GM23248 (cell line): ENCODE results near the gene TMPRSS2. TPM values are rescaled to one million over a fixed set of nuclear protein-coding genes. Genes with fewer than 3 reads are reported as not detected.
A peak's percentile ranks its signal among the peaks of the same experiment; 100 is the strongest.

ENCODE experiments used
- DNase-seq: peaks from one replicate; pipeline ENCODE4 v3.0.0-alpha.2; 2015
- H2AFZ ChIP-seq: fragments of 200-600 bp; sonication (generic); 2 replicates; pipeline ENCODE4 v1.6.1; 2016; ENCODE audit warnings: antibody characterized with exemption
- H3F3A ChIP-seq: fragments of 200-600 bp; sonication (generic); 2 replicates; pipeline ENCODE4 v1.6.1; 2016; ENCODE audit warnings: mild to moderate bottlenecking, antibody characterized with exemption, mixed run types; ENCODE audit not compliant: insufficient read depth
- H3K27ac ChIP-seq: fragments of 200-600 bp; sonication (generic); 2 replicates; pipeline ENCODE4 v1.5.1; 2016; ENCODE audit warnings: mild to moderate bottlenecking
- H3K27me3 ChIP-seq: fragments of 200-600 bp; sonication (generic); replicated peaks from 2 replicates; pipeline ENCODE4 v1.6.1; 2016; ENCODE audit warnings: mild to moderate bottlenecking; ENCODE audit not compliant: insufficient read depth
- H3K36me3 ChIP-seq: fragments of 200-600 bp; sonication (generic); 2 replicates; pipeline ENCODE4 v1.6.1; 2016; ENCODE audit warnings: low read depth, mild to moderate bottlenecking
- H3K4me1 ChIP-seq: fragments of 200-600 bp; sonication (generic); 2 replicates; pipeline ENCODE4 v1.6.1; 2016; ENCODE audit warnings: mild to moderate bottlenecking; ENCODE audit not compliant: insufficient read depth
- H3K4me2 ChIP-seq: fragments of 200-600 bp; sonication (generic); one replicate; pipeline ENCODE4 v1.6.1; 2016; ENCODE audit warnings: mild to moderate bottlenecking; ENCODE audit not compliant: unreplicated experiment
- H3K4me3 ChIP-seq: fragments of 200-600 bp; sonication (generic); 2 replicates; pipeline ENCODE4 v1.5.1; 2016; ENCODE audit warnings: mild to moderate bottlenecking
- H3K79me2 ChIP-seq: fragments of 200-600 bp; sonication (generic); 2 replicates; pipeline ENCODE4 v1.6.1; 2016; ENCODE audit warnings: mild to moderate bottlenecking; ENCODE audit not compliant: insufficient read depth
- H3K9ac ChIP-seq: fragments of 200-600 bp; sonication (generic); 2 replicates; pipeline ENCODE4 v1.6.1; 2016; ENCODE audit warnings: mild to moderate bottlenecking
- H3K9me2 ChIP-seq: fragments of 200-600 bp; sonication (generic); 2 replicates; pipeline ENCODE4 v1.6.1; 2016; ENCODE audit warnings: mixed run types, mild to moderate bottlenecking, moderate library complexity; ENCODE audit not compliant: insufficient read depth
- H3K9me3 ChIP-seq: fragments of 200-600 bp; sonication (generic); one replicate; pipeline ENCODE4 v1.6.1; 2017; ENCODE audit warnings: low read depth
- H4K20me1 ChIP-seq: fragments of 200-600 bp; sonication (generic); 2 replicates; pipeline ENCODE4 v1.6.0; 2016; ENCODE audit not compliant: insufficient read depth
- EZH2 ChIP-seq: fragments of 200-600 bp; sonication (generic); IDR thresholded peaks from 2 replicates; pipeline ENCODE4 v1.6.1; 2018; ENCODE audit warnings: antibody characterized with exemption, mild to moderate bottlenecking; ENCODE audit not compliant: insufficient read depth, poor library complexity, severe bottlenecking
- EZH2phosphoT487 ChIP-seq: fragments of 200-600 bp; sonication (generic); IDR thresholded peaks from 2 replicates; pipeline ENCODE4 v1.6.1; 2018; ENCODE audit warnings: antibody characterized with exemption, moderate library complexity, mild to moderate bottlenecking, low read depth; ENCODE audit not compliant: insufficient read depth
- WGBS, 2 experiments: methylation state at CpG; one replicate each; pipeline ENCODE4 v1.1.6; 2015 to 2017; ENCODE audit warnings: low lambda C conversion rate in 2 of 2, low coverage in 1 of 2; ENCODE audit errors: missing lambda C conversion rate in 2 of 2; 5-methylcytosine and 5-hydroxymethylcytosine counted together
- in situ Hi-C: fragments of 300-500 bp; cut with MboI; formaldehyde crosslinking; loops from 2 replicates; pipeline ENCODE4 v1.15.0; 2020
- polyA plus RNA-seq: library from polyadenylated mRNA; unstranded; fragments of >200 nt; fragmentation: Nextera tagmentation; extraction: Ambion mirVana; gene quantifications from 2 replicates; pipeline ENCODE4 v1.2.1, GENCODE V29; 2016
- total RNA-seq: library from RNA; depleted of rRNA; stranded (reverse); fragments of >200 nt; shearing (Covaris generic); gene quantifications from 2 replicates; pipeline ENCODE4 v1.2.3, GENCODE V29; 2014

TMPRSS2 gene
- total and polyA plus RNA-seq, 2 experiments from 2014 or later = not detected

GRCh38 chr21:41458121-41458520, 49.8 kb downstream of the TMPRSS2 start:
- TF ChIP-seq EZH2phosphoT487 (no peak), EZH2 (no peak)
- Histone ChIP-seq H3K4me3 (no peak overlapping the region), H2AFZ (no peak overlapping the region), H4K20me1 (no peaks in the 10 kb centered on the region), H3K4me1 (no peaks in the 10 kb centered on the region), H3K4me2 (no peak overlapping the region), H3K9me2 (no peaks in the 10 kb centered on the region), H3K27me3 (no peaks in the 10 kb centered on the region), H3F3A (no peaks in the 10 kb centered on the region), H3K36me3 (no peaks in the 10 kb centered on the region), H3K9me3 (no peaks in the 10 kb centered on the region), H3K27ac (no peak overlapping the region), H3K79me2 (no peaks in the 10 kb centered on the region), H3K9ac (no peak overlapping the region)
- in situ Hi-C loops = no loop called here
- WGBS, 2 experiments = 70 to 77% methylated on average over 6 of the region's 6 CpGs
- DNase-seq = peak; percentile 42

- Histone ChIP-seq H3K79me2 (no peaks in the 10 kb centered on the region), H3K4me3 (no peak overlapping the region), H3K4me1 (no peaks in the 10 kb centered on the region), H3K9me2 (no peaks in the 10 kb centered on the region), H3K27me3 (no peaks in the 10 kb centered on the region), H3K27ac (no peak overlapping the region), H3K4me2 (no peak overlapping the region), H2AFZ (no peak overlapping the region), H4K20me1 (no peaks in the 10 kb centered on the region), H3K9me3 (no peaks in the 10 kb centered on the region), H3K9ac (no peak overlapping the region), H3K36me3 (no peaks in the 10 kb centered on the region), H3F3A (no peaks in the 10 kb centered on the region)
- 42 to 45% methylated on average over 3 of the region's 3 CpGs for WGBS, 2 experiments
- no peak for DNase-seq
- TF ChIP-seq EZH2 = no peak
- no peak for TF ChIP-seq EZH2phosphoT487
- in situ Hi-C loops = no loop called here
These were observed 54.2 kb downstream of the TMPRSS2 start for GRCh38 chr21:41453761-41454160.

DNA sequence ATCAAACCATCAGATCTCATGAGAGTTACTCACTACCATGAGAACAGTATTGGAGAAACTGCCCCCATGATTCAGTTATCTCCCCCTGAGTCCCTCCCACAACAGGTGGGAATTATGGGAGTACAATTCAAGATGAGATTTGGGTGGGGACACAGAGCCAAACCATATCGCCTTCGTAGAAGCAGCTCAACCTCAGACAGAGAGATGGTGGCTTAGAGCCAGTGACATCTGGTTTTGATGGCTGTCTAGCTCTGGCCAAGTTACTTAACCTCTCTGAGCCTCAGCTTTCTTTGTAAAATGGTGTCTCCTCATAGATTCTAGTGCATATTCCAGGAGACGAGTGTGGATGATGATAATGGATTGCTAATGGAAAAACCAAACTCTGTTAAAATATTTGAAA, 54.8 kb downstream of the TMPRSS2 start:
- DNase-seq = no peak
- WGBS, 2 experiments = 22% methylated on average over 3 of the region's 3 CpGs
- no peak overlapping the region for H2AFZ ChIP-seq
- H3K9ac ChIP-seq = no peak overlapping the region
- in situ Hi-C loops = no loop called here
- TF ChIP-seq EZH2 (no peak), EZH2phosphoT487 (no peak)
- H4K20me1 ChIP-seq = no peaks in the 10 kb centered on the region
- H3K36me3 ChIP-seq = no peaks in the 10 kb centered on the region
- no peak overlapping the region for H3K27ac ChIP-seq
- no peaks in the 10 kb centered on the region for H3K9me3 ChIP-seq
- H3K79me2 ChIP-seq = no peaks in the 10 kb centered on the region
- H3K4me1 ChIP-seq = no peaks in the 10 kb centered on the region
- H3K4me2 ChIP-seq = no peak overlapping the region
- no peak overlapping the region for H3K4me3 ChIP-seq
- H3F3A ChIP-seq = no peaks in the 10 kb centered on the region
- no peaks in the 10 kb centered on the region for H3K27me3 ChIP-seq
- no peaks in the 10 kb centered on the region for H3K9me2 ChIP-seq

GRCh38 chr21:41451753-41452676, 55.9 kb downstream of the TMPRSS2 start:
- no peak overlapping the region for H3K27ac ChIP-seq
- no peaks in the 10 kb centered on the region for H3K27me3 ChIP-seq
- H3K79me2 ChIP-seq = no peaks in the 10 kb centered on the region
- H3K4me2 ChIP-seq = no peak overlapping the region
- no peaks in the 10 kb centered on the region for H3F3A ChIP-seq
- H3K36me3 ChIP-seq = no peaks in the 10 kb centered on the region
- in situ Hi-C loops = no loop called here
- no peak overlapping the region for H3K4me3 ChIP-seq
- no peaks in the 10 kb centered on the region for H3K9me3 ChIP-seq
- no peak overlapping the region for H3K9ac ChIP-seq
- no peak overlapping the region for H2AFZ ChIP-seq
- no peak for TF ChIP-seq EZH2phosphoT487
- TF ChIP-seq EZH2 = no peak
- 79 to 86% methylated on average over 15 to 16 of the region's 16 CpGs for WGBS, 2 experiments
- no peaks in the 10 kb centered on the region for H3K9me2 ChIP-seq
- no peaks in the 10 kb centered on the region for H4K20me1 ChIP-seq
- DNase-seq = no peak
- H3K4me1 ChIP-seq = no peaks in the 10 kb centered on the region
